GM21515 (cell line): ENCODE results near the gene FBXO10.
"Not testable (repeated sequence)": the region's sequence is repeated elsewhere in the genome, so short reads cannot be mapped to it uniquely, and the experiment has no call there.

Source experiments
- ATAC-seq: cut with Tn5 transposase; IDR thresholded peaks from one replicate; pipeline ENCODE4 v1.9.1; 2021; ENCODE audit not compliant: unreplicated experiment

The FBXO10 gene

GRCh38 chr9:37515620-37516258, 60.4 kb downstream of the FBXO10 start:
- no peak for ATAC-seq

DNA sequence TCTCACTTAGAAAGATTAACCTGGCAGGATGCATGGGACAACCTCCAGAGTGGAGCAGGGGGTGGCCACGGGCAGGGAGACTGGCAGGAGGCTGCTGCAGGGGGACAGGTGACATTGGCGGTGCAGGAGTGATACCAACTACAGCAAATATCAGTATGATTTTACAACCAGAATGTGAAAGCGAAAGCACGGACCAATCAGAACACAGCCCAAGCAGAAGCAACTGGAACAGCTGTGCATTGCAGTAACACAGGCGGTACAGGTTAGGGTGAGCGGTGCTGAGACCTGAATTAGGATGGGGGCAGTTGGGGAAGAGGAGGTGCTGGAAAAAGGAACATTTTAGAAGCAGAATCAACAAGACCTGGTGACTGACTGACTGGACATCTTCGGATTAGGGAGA, 61.2 kb downstream of the FBXO10 start:
- no peak for ATAC-seq

DNA sequence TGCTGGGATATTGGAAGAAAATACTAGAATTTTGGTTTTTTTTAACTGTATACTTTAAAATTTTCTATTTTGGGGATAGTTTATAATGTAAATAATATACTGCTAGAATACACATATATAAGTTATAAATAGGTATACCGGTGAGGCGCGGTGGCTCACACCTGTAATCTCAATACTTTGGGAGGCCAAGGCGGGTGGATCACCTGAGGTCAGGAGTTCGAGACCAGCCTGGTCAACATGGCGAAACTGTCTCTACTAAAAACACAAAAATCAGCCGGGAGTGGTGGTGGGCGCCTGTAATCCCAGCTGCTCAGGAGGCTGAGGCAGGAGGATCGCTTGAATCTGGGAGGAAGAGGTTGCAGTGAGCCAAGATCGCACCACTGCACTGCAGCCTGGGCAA, 61.8 kb downstream of the FBXO10 start:
- ATAC-seq, result not testable (repeated sequence)

GRCh38 chr9:37512437-37512836, 63.7 kb downstream of the FBXO10 start:
- no peak for ATAC-seq

DNA sequence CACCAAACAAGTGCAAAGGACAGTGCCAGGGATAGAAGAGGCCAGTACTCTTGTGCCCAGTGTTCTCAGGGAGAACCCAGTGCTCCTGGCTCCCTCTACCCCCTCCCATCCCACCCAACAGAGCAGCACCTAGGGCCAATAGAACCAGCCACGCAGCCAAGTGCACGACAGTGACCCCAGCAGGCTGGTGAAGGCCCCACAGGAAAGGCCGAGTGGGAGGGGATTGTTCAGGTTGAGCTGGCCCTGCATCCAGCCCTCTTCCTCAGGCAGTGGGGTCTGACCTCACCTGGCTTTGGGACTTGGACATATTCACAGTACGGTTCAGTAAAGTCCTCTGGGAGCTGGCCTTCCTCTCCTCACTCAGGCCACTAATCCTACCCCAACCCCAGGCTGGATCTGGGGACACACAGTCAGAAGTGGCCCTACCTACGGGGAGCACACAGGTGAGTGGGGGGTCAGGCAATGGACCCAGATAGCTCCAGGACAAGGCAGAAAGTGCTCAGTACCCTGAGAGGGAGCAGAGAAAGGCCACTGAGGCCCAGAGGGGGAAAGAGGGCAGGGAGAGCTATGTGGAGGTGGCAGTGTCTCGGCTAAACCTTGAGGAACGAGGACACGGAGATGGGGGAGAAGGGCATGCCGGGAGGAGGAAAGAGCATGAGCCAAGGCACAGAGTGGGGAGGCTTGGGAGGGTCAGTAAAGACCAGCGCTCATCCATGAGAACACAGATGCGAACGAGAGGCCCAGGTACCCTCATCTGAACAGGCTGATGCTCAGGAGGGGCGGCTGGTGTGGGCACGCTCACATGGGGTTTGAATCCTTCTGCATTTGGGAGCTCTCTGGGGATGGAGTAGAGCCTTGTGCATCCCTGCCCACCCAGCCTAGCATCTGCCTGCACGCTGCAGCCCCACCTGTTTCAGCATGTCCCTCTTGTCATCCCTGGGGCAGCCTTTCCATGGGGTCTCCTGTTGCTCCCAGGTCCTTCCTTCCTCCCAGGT, 64.9 kb downstream of the FBXO10 start:
- no peak for ATAC-seq

DNA sequence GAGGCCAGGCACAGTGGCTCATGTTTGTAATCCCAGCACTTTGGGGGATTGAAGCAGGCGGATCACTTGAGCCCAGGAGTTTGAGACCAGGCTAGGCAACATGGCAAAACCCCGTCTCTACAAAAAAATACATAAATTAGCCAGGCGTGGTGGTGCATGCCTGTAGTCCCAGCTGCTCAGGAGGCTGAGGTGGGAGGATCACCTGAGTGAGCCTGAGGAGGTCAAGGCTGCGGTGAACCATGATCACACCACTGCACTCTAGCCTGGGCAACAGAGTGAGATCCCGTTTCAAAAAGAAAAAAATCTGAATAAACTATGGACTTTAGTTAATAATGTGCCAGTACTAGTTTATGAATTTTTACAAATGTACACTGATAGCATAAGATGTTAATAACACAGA, 66.1 kb downstream of the FBXO10 start:
- ATAC-seq, result not testable (repeated sequence)

DNA sequence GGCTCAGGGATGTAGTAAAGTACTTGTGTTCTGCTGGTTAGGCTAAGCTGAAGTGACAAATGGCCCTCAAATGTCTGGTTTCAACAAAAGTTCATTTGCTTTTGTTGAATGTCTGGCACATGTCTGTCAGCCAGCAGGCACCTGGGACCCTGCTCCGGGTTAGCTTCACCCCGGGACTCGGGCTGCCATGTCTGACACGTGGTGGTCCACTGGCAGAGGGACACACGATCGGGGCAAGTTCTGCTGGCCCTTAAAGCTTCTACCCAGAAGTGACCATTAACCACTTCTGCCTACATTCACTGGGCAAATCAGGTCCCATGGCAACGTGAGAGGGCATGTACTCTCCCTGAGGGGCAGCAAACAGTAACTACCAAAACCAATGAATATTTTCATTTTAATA, 66.6 kb downstream of the FBXO10 start:
- no peak for ATAC-seq

DNA sequence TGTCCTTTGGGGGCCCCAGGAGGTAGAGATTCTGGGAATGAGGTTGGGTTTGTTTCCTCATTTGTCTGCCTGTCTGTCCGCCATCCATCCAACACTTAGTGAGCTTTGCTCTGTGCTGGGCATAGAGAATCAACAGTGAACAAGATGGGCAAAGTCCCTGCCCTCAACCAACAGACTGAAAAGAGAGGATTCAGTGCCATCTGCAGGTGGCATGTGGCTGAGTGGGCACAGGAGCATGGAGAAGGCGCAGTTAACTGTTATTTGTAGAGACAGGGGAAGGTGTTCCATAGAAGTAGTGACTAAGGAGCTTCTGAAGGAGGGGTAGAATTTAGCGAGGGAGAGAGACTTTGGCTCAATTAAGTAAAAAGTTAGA, 67.4 kb downstream of the FBXO10 start:
- ATAC-seq, result no peak

DNA sequence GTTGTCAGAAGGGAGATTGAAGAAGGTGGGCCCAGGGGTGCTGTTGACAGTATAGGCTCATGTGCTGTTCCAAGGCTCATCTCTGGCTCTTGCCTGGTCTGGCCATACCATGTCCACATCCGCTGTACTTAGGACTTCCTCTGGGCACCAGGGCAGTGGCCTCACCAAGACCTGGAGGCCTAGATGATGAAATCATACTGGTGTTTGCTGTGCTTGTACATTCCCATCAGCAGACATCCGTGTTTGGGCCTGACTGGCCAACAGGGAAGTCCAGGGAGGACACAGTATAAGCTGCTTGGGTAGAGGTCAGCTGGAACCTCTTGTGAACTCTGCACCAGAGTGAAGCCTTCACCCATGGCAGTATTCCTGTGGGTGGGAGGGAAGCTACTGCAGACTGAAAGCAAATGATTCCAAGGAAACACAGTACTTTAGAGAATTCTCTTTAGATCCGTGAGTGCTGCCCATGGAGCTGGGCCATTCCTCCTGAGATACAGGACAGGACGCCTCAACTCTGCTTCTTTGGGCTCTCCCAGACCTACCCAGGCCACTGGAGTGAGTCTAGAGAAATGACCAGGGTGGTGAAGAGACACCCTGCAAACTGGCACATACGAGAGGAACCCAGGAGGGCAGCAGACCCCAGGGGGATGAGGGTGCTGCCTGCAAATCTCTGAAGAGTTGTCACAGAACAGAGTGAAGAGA, 67.9 kb downstream of the FBXO10 start:
- no peak for ATAC-seq

DNA sequence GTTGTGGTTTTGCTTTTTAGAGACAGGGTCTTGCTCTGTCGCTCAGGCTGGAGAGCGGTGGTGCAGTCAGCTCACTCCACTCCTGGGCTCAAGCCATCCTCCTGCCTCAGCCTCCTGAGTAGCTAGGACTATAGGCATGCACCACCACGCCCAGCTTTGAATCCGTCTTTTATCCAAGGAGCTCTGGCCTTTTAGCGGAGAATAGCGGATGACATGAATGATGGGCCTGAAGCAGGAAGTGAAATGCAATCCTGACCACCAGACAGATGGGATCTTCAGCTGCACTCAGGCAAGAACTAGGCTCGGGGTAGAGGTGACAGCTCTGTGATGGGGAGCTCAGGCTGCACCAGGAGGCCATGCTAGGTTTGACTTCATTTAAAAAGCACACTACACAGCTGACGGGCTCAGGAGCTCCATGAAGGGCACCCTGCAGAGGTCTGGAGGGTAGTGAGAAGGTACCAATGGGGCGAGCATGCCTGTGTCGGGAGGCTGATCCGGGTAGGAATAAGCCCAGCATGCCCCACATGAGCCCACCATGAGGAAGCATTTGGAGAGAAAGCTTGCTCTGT, 68.5 kb downstream of the FBXO10 start:
- ATAC-seq, result no peak

DNA sequence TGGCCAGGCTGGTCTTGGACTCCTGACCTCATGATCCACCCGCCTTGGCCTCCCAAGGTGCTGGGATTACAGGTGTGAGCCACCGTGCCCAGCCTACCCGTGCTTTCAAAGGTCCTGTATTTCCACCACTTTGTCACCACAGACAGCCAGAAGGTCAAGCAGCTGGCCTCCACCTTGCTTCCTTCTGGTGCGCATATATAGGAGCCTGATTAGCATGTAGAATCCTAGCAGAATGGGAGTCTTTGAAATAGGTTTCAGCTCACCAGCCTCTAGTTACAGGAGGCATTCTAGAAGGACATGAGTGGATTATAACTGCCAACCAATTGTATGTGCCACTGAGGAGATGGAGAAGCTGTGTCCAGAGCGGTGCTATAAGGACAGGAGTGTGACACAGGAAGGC, 71.6 kb downstream of the FBXO10 start:
- ATAC-seq, result no peak

GRCh38 chr9:37503736-37504135, 72.4 kb downstream of the FBXO10 start:
- no peak for ATAC-seq

DNA sequence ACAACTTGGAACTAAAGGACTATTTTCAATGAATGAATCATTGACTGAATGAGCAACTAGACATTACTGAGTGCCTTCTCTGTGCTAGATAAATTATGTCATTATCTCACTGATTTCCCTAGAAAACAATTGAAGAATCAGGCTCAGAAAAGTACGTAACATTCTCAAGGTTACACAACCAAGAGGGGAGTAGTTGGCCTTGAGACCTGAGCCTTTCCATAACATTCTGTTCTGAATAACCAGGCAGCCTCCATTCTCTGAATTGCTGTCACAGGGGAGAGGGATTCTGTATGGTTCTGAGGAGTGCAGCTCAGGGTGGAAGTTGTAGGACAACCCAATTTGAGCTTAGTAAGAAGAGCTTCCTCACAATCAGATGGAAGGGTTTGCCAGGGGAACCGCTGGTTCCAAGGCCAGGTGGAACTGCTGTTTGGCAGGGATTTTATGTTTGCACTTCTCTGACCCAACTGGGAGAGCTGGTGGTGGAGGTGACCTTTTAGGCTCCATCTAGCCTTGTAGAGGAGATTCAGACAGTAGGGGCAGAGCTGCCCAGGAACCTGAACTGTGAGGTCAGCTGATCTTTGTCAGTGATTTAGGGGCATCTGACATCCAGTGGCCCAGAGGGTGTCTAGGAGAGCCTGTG, 74.1 kb downstream of the FBXO10 start:
- ATAC-seq, result no peak

- no peak for ATAC-seq
Measured at GRCh38 chr9:37499297-37499696, 76.9 kb downstream of the FBXO10 start.

- no peak for ATAC-seq
Measured at GRCh38 chr9:37498457-37498856, 77.7 kb downstream of the FBXO10 start.

- ATAC-seq, result no peak
Measured at GRCh38 chr9:37497320-37497719, 78.9 kb downstream of the FBXO10 start.

DNA sequence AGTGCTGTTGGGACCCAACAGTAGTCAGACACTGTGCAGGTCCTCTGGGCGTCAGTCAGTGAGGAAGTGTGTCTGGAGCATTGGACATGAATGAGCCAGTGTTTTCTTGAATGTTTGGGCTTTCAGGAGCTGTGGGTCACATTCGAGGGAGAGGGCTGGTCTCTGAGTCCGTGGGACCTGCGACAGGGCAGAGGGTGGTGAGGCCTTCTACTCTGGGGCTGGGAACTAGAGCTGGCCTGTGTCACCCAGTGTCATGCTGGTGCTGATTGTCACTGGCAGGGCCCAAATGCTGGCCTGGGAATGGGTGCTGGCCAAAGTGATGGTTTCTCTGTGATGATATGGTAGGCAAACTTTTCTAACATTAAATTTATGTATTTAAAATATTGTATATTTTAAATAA, 80.2 kb downstream of the FBXO10 start:
- no peak for ATAC-seq

- ATAC-seq, result no peak
Measured at GRCh38 chr9:37495571-37495970, 80.6 kb downstream of the FBXO10 start.

GRCh38 chr9:37491939-37492338, 84.2 kb downstream of the FBXO10 start:
- ATAC-seq, result no peak

GRCh38 chr9:37486616-37487548, 89.3 kb downstream of the FBXO10 start:
- ATAC-seq, result no peak
